Endothelial cell (in vitro differentiated cells): ENCODE measurements around the gene IL20RA. TPM values are rescaled to one million over a fixed set of nuclear protein-coding genes. Genes with fewer than 3 reads are reported as not detected.

ENCODE experiments used
- DNase-seq: peaks from one replicate; pipeline ENCODE4 v3.0.0; 2021; ENCODE audit warnings: low spot score
- H3K27ac Mint-ChIP-seq: one replicate; pipeline ENCODE4 v1.8.0; 2021; ENCODE audit warnings: mixed read lengths, inconsistent platforms; ENCODE audit not compliant: unreplicated experiment
- H3K27me3 Mint-ChIP-seq: one replicate; pipeline ENCODE4 v1.8.0; 2021; ENCODE audit warnings: mild to moderate bottlenecking, moderate library complexity, mixed read lengths, inconsistent platforms; ENCODE audit not compliant: unreplicated experiment
- H3K36me3 Mint-ChIP-seq: one replicate; pipeline ENCODE4 v1.8.0; 2021; ENCODE audit warnings: mild to moderate bottlenecking, low read depth, mixed read lengths, inconsistent platforms; ENCODE audit not compliant: unreplicated experiment
- H3K4me1 Mint-ChIP-seq: one replicate; pipeline ENCODE4 v1.8.0; 2021; ENCODE audit warnings: mild to moderate bottlenecking, mixed read lengths, inconsistent platforms; ENCODE audit not compliant: unreplicated experiment
- H3K4me3 Mint-ChIP-seq: one replicate; pipeline ENCODE4 v1.8.0; 2021; ENCODE audit warnings: mild to moderate bottlenecking, mixed read lengths, inconsistent platforms; ENCODE audit not compliant: unreplicated experiment
- H3K9me3 Mint-ChIP-seq: one replicate; pipeline ENCODE4 v1.8.0; 2021; ENCODE audit warnings: mixed read lengths, inconsistent platforms; ENCODE audit not compliant: unreplicated experiment
- CTCF ChIP-seq: fragments of 200-600 bp; sonication (generic); IDR thresholded peaks from one replicate; pipeline ENCODE4 v1.5.0; 2021; ENCODE audit warnings: antibody characterized with exemption; ENCODE audit not compliant: unreplicated experiment
- total RNA-seq: library from RNA; stranded (reverse); fragmentation: NEBNext Ultra II Directional; extraction: Animal tissue kit (Norgen Biotek cat#: 25700); gene quantifications from one replicate; pipeline ENCODE4 v1.2.1, GENCODE V29; 2021; ENCODE audit not compliant: unreplicated experiment

Gene IL20RA
- total RNA-seq, 1 donor from 2014 or later = 0.10 TPM

GRCh38 chr6:136955123-136955522, 89.6 kb downstream of the IL20RA start:
- Mint-ChIP-seq H3K36me3 (no peaks in the 10 kb centered on the region), H3K4me1 (peaks cover 29% of the 10 kb centered on the region), H3K27ac (no peak overlapping the region), H3K27me3 (peaks cover 4% of the 10 kb centered on the region), H3K4me3 (no peak overlapping the region), H3K9me3 (no peaks in the 10 kb centered on the region)
- DNase-seq = no peak
- no peak for TF ChIP-seq CTCF

GRCh38 chr6:136952714-136953260, 92.0 kb downstream of the IL20RA start:
- Mint-ChIP-seq H3K36me3 (no peaks in the 10 kb centered on the region), H3K27ac (no peak overlapping the region), H3K4me1 (peaks cover 16% of the 10 kb centered on the region), H3K9me3 (no peaks in the 10 kb centered on the region), H3K27me3 (no peaks in the 10 kb centered on the region), H3K4me3 (no peak overlapping the region)
- no peak for DNase-seq
- TF ChIP-seq CTCF = no peak

GRCh38 chr6:136950436-136951126, 94.2 kb downstream of the IL20RA start:
- no peak for TF ChIP-seq CTCF
- no peaks in the 10 kb centered on the region for H3K27me3 Mint-ChIP-seq

More at GRCh38 chr6:136950436-136951126, 94.2 kb downstream of the IL20RA start:
- no peaks in the 10 kb centered on the region for H3K9me3 Mint-ChIP-seq
- no peak overlapping the region for H3K27ac Mint-ChIP-seq
- H3K36me3 Mint-ChIP-seq = no peaks in the 10 kb centered on the region
- no peak for DNase-seq
- H3K4me1 Mint-ChIP-seq = peaks cover 5% of the 10 kb centered on the region
- H3K4me3 Mint-ChIP-seq = no peak overlapping the region

Other genes starting within 250 kb of the IL20RA start
- gene PEX7, start 222.4 kb downstream of the IL20RA start, total RNA-seq = 3.7 TPM
- gene SLC35D3, start 122.7 kb downstream of the IL20RA start, total RNA-seq = not detected
- gene IL22RA2, start 128.7 kb upstream of the IL20RA start, total RNA-seq = not detected
- gene IFNGR1, start 174.4 kb upstream of the IL20RA start, total RNA-seq = 58.3 TPM